Inferior parietal cortex (tissue), 1 donor: ENCODE measurements around the gene CAPN11.

Experiments
- DNase-seq: peaks from one replicate; pipeline ENCODE4 v3.0.0-alpha.2; 2016; ENCODE audit errors: extremely low spot score

CAPN11 gene

GRCh38 chr6:44154067-44154466 is 4.6 kb upstream of the CAPN11 start:
- DNase-seq = no peak

- no peak for DNase-seq
Observed at GRCh38 chr6:44156494-44157151, 2.0 kb upstream of the CAPN11 start.

GRCh38 chr6:44157152-44157521 is 1.5 kb upstream of the CAPN11 start:
- DNase-seq = no peak

GRCh38 chr6:44161997-44162338 is 3.3 kb downstream of the CAPN11 start:
- DNase-seq = no peak

- no peak for DNase-seq
Observed at GRCh38 chr6:44162876-44163625, 4.4 kb downstream of the CAPN11 start.

GRCh38 chr6:44166116-44166515 is 7.5 kb downstream of the CAPN11 start:
- no peak for DNase-seq

- no peak for DNase-seq
Observed at GRCh38 chr6:44166591-44167184, 8.1 kb downstream of the CAPN11 start.

- no peak for DNase-seq
Observed at GRCh38 chr6:44167567-44167966, 8.9 kb downstream of the CAPN11 start.

GRCh38 chr6:44169154-44169553 is 10.5 kb downstream of the CAPN11 start:
- DNase-seq = no peak

- no peak for DNase-seq
Observed at GRCh38 chr6:44169886-44170570, 11.4 kb downstream of the CAPN11 start.

- no peak for DNase-seq
Observed at GRCh38 chr6:44171899-44172546, 13.4 kb downstream of the CAPN11 start.

- DNase-seq = peak; percentile 87
Observed at GRCh38 chr6:44172731-44173500, 14.3 kb downstream of the CAPN11 start.

- DNase-seq = no peak
Observed at GRCh38 chr6:44176130-44176761, 17.6 kb downstream of the CAPN11 start.

- DNase-seq = no peak
Observed at GRCh38 chr6:44176762-44177509, 18.3 kb downstream of the CAPN11 start.

GRCh38 chr6:44177691-44178423 is 19.2 kb downstream of the CAPN11 start:
- no peak for DNase-seq

- DNase-seq = no peak
Observed at GRCh38 chr6:44178424-44179071, 19.9 kb downstream of the CAPN11 start.

- DNase-seq = no peak
Observed at GRCh38 chr6:44179072-44179536, 20.5 kb downstream of the CAPN11 start.

GRCh38 chr6:44179648-44180047 is 21.0 kb downstream of the CAPN11 start:
- no peak for DNase-seq

- no peak for DNase-seq
Observed at GRCh38 chr6:44180406-44180805, 21.8 kb downstream of the CAPN11 start.
